HL-60/S4 (cell line): ENCODE measurements around the gene RPL28.

Source experiments
- in situ Hi-C: fragments of 300-500 bp; cut with MboI; formaldehyde crosslinking; loops from 2 replicates; pipeline ENCODE4 v1.14.3; 2022; ENCODE audit warnings: low sequenced_read_pairs

Gene RPL28

GRCh38 chr19:55353356-55353802, 32.4 kb upstream of the RPL28 start:
- in situ Hi-C loops, result no loop called here

- in situ Hi-C loops, result no loop called here
Measured at GRCh38 chr19:55353803-55354697, 31.7 kb upstream of the RPL28 start.

GRCh38 chr19:55354698-55355212, 31.0 kb upstream of the RPL28 start, which contains the start of gene COX6B2:
Gene COX6B2, minus strand, starts transcription at chr19:55354719. Its CDS starts 198 bp downstream, at chr19:55354521.
- in situ Hi-C loops, result no loop called here

GRCh38 chr19:55355213-55355821, 30.4 kb upstream of the RPL28 start:
- in situ Hi-C loops, result no loop called here

- in situ Hi-C loops, result no loop called here
Measured at GRCh38 chr19:55358493-55358892, 27.2 kb upstream of the RPL28 start.

GRCh38 chr19:55358943-55359908, 26.5 kb upstream of the RPL28 start:
- in situ Hi-C loops, result no loop called here

GRCh38 chr19:55360902-55361301, 24.8 kb upstream of the RPL28 start:
- in situ Hi-C loops, result no loop called here

GRCh38 chr19:55362174-55362989, 23.4 kb upstream of the RPL28 start:
- in situ Hi-C loops, result no loop called here

- in situ Hi-C loops, result no loop called here
Measured at GRCh38 chr19:55362990-55363716, 22.6 kb upstream of the RPL28 start, which contains the start of gene GARIN5B. Gene GARIN5B, minus strand, starts transcription at chr19:55363260. Its CDS starts 194 bp downstream, at chr19:55363066.

- in situ Hi-C loops, result no loop called here
Measured at GRCh38 chr19:55365245-55365644, 20.5 kb upstream of the RPL28 start.

- in situ Hi-C loops, result no loop called here
Measured at GRCh38 chr19:55365964-55366363, 19.8 kb upstream of the RPL28 start.

GRCh38 chr19:55366790-55367189, 18.9 kb upstream of the RPL28 start:
- in situ Hi-C loops, result no loop called here

GRCh38 chr19:55368106-55368505, 17.6 kb upstream of the RPL28 start:
- in situ Hi-C loops, result no loop called here

GRCh38 chr19:55368701-55369563, 16.8 kb upstream of the RPL28 start:
- in situ Hi-C loops, result no loop called here

- in situ Hi-C loops, result no loop called here
Measured at GRCh38 chr19:55369653-55370304, 16.0 kb upstream of the RPL28 start.

- in situ Hi-C loops, result no loop called here
Measured at GRCh38 chr19:55370305-55370988, 15.3 kb upstream of the RPL28 start, which contains the start of gene IL11. Gene IL11, minus strand, starts transcription at chr19:55370463. Its CDS starts 153 bp downstream, at chr19:55370310.
